Liver (tissue), 9 donors: Measurements from ENCODE around the gene TGM5. TPM values are rescaled to one million over a fixed set of nuclear protein-coding genes. Genes with fewer than 3 reads are reported as not detected.
A peak's percentile ranks its signal among the peaks of the same experiment; 100 is the strongest.

Experiments used
- DNase-seq: peaks from one replicate; pipeline ENCODE4 v3.0.0-alpha.2; 2017; ENCODE audit warnings: low spot score
- H3K27ac ChIP-seq, 2 donors: one replicate each; pipeline ENCODE4 v1.7.0; 2013; ENCODE audit warnings: inconsistent platforms in 2 of 2, low read length in 2 of 2, control low read depth in 1 of 2, low read depth in 1 of 2, mild to moderate bottlenecking in 1 of 2
- H3K27me3 ChIP-seq, 4 donors: one replicate each; pipeline versions ENCODE4 v1.6.1 to v1.7.0; 2013; ENCODE audit warnings: low read length in 3 of 4, inconsistent platforms in 1 of 4, mild to moderate bottlenecking in 1 of 4, moderate library complexity in 1 of 4; ENCODE audit not compliant: control insufficient read depth in 4 of 4, insufficient read depth in 4 of 4
- H3K36me3 ChIP-seq, 4 donors: one replicate each; pipeline versions ENCODE4 v1.6.1 to v1.7.0; 2013; ENCODE audit warnings: low read length in 3 of 4, mild to moderate bottlenecking in 3 of 4, low read depth in 1 of 4, moderate library complexity in 1 of 4; ENCODE audit not compliant: control insufficient read depth in 4 of 4, insufficient read depth in 3 of 4
- H3K4me1 ChIP-seq, 4 donors: one replicate each; pipeline versions ENCODE4 v1.6.1 to v1.7.0; 2013; ENCODE audit warnings: low read length in 3 of 4, mild to moderate bottlenecking in 3 of 4, moderate library complexity in 1 of 4; ENCODE audit not compliant: control insufficient read depth in 4 of 4, insufficient read depth in 4 of 4
- H3K4me3 ChIP-seq, 3 donors: one replicate each; pipeline versions ENCODE4 v1.6.1 to v1.7.0; 2013; ENCODE audit warnings: low read length in 3 of 3, control low read depth in 1 of 3, low read depth in 1 of 3, mild to moderate bottlenecking in 1 of 3
- H3K9ac ChIP-seq, 2 donors: one replicate each; pipeline ENCODE4 v1.7.0; 2013; ENCODE audit warnings: low read length in 2 of 2, mild to moderate bottlenecking in 2 of 2, moderate library complexity in 2 of 2, control low read depth in 1 of 2, low read depth in 1 of 2
- H3K9me3 ChIP-seq, 4 donors: one replicate each; pipeline versions ENCODE4 v1.6.1 to v1.7.0; 2013; ENCODE audit warnings: low read length in 3 of 4; ENCODE audit not compliant: control insufficient read depth in 4 of 4
- EGR1 ChIP-seq, 2 donors: IDR thresholded peaks; 2 replicates each; pipeline ENCODE4 v1.6.1; 2016 to 2018; ENCODE audit warnings: antibody characterized with exemption in 2 of 2, low read depth in 2 of 2
- HNF4A ChIP-seq, 2 donors: conservative IDR thresholded peaks; 2 replicates each; pipeline ENCODE4 v1.6.1; 2016; ENCODE audit warnings: antibody characterized with exemption in 2 of 2, mild to moderate bottlenecking in 2 of 2
- NR2F2 ChIP-seq: IDR thresholded peaks from 2 replicates; pipeline ENCODE4 v1.6.1; 2016; ENCODE audit warnings: antibody characterized with exemption
- RXRA ChIP-seq, 2 donors: IDR thresholded peaks; 2 replicates each; pipeline ENCODE4 v1.6.1; 2017 to 2018; ENCODE audit warnings: antibody characterized with exemption in 2 of 2, mild to moderate bottlenecking in 1 of 2
- SP1 ChIP-seq: IDR thresholded peaks from 2 replicates; pipeline ENCODE4 v1.6.1; 2018; ENCODE audit warnings: antibody characterized with exemption, mild to moderate bottlenecking
- TAF1 ChIP-seq: conservative IDR thresholded peaks from 2 replicates; pipeline ENCODE4 v1.6.1; 2016; ENCODE audit warnings: antibody characterized with exemption, mild to moderate bottlenecking
- YY1 ChIP-seq: IDR thresholded peaks from 2 replicates; pipeline ENCODE4 v1.6.1; 2016; ENCODE audit warnings: antibody characterized with exemption, mild to moderate bottlenecking
- WGBS: extraction: QIAGEN DNeasy Blood & Tissue Kit; methylation state at CpG from one replicate; pipeline ENCODE4 v1.1.7; 2013; 5-methylcytosine and 5-hydroxymethylcytosine counted together
- polyA plus RNA-seq, 2 donors: library from polyadenylated mRNA; stranded (reverse) in 1 of 2; unstranded in 1 of 2; fragments of 200-250 nt in 1 of 2; fragments of >200 nt in 1 of 2; fragmentation: Nextera tagmentation in 1 of 2; extraction: Ambion mirVana in 1 of 2; gene quantifications; one replicate each; pipeline versions ENCODE4 v1.2.1 to v1.2.3, GENCODE V29; 2013 to 2015
- total RNA-seq, 2 donors: library from RNA; depleted of rRNA; stranded (reverse); fragments of >200 nt; gene quantifications; one replicate each; pipeline ENCODE4 v1.2.3, GENCODE V29; 2014
- TF ChIP-seq, protein P1 (sequence below): fragments of 150-350 bp; IDR thresholded peaks from 2 replicates; pipeline ENCODE4 v1.5.1; 2017; ENCODE audit warnings: improper control_type of control experiment, low read depth, low read length; ENCODE audit not compliant: missing input control
- TF ChIP-seq, protein P2 (sequence below): IDR thresholded peaks from 2 replicates; pipeline ENCODE4 v1.6.1; 2016; ENCODE audit warnings: antibody characterized with exemption, mild to moderate bottlenecking
- donor health status: healthy.
- donor health status: healthy.
- donor health status: healthy.
- donor health status: healthy.
- donor health status: healthy.

Gene TGM5
- total and polyA plus RNA-seq, 4 donors = not detected

DNA sequence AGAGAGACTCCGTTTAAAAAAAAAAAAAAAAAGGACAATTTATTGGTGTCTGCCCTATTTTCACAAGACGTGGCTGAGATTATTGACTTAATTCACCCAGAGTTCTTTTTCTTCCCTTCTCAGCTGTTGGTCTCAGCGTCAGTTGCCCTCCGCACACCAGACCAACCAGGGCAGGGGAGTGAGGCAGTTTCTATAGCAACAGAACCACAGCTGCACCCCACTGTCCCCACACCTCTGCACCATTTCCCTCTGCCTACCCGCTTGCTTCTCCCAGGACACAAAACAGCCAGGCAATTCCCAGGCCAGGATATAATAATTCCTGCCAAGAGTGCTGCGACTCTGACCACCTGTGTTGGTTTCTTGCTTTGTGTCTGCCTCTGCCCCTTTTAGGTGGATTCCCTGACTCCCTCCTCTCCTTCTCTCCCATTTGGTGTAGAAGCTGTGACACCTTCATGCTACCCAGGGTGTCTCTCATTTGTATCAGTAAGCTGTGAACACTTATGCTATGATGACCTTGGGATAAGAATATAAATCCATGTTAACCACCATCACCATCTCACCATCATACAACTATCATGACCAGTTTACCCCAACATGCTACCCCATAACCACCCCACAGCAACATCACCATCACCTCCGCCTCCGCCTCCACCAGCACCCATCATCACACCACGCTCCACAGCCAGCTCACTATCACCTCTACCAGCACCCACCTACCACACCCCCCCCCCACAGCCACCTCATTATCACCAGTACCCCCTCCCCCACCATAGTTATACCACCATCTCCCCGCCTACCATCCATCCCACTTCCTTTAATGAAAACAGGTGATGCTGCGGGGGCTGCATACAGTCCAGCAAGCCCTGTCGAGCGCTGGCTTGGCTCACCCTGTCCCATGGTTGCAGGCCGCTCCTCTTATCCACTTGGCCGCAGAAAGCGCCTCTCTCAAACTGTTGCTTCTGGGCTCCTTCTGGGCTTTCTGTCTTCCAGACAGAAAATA lies 46.5 kb downstream of the TGM5 start (continued):
- TF ChIP-seq EGR1 (IDR thresholded peaks at IDR 0.05; ENCODE audit: low read depth in 2 of 2) (no peak), NR2F2 (no peak), TAF1 (no peak), SP1 (no peak), YY1 (no peak)
- TF ChIP-seq, protein P1, sequence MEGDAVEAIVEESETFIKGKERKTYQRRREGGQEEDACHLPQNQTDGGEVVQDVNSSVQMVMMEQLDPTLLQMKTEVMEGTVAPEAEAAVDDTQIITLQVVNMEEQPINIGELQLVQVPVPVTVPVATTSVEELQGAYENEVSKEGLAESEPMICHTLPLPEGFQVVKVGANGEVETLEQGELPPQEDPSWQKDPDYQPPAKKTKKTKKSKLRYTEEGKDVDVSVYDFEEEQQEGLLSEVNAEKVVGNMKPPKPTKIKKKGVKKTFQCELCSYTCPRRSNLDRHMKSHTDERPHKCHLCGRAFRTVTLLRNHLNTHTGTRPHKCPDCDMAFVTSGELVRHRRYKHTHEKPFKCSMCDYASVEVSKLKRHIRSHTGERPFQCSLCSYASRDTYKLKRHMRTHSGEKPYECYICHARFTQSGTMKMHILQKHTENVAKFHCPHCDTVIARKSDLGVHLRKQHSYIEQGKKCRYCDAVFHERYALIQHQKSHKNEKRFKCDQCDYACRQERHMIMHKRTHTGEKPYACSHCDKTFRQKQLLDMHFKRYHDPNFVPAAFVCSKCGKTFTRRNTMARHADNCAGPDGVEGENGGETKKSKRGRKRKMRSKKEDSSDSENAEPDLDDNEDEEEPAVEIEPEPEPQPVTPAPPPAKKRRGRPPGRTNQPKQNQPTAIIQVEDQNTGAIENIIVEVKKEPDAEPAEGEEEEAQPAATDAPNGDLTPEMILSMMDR = no peak

DNA sequence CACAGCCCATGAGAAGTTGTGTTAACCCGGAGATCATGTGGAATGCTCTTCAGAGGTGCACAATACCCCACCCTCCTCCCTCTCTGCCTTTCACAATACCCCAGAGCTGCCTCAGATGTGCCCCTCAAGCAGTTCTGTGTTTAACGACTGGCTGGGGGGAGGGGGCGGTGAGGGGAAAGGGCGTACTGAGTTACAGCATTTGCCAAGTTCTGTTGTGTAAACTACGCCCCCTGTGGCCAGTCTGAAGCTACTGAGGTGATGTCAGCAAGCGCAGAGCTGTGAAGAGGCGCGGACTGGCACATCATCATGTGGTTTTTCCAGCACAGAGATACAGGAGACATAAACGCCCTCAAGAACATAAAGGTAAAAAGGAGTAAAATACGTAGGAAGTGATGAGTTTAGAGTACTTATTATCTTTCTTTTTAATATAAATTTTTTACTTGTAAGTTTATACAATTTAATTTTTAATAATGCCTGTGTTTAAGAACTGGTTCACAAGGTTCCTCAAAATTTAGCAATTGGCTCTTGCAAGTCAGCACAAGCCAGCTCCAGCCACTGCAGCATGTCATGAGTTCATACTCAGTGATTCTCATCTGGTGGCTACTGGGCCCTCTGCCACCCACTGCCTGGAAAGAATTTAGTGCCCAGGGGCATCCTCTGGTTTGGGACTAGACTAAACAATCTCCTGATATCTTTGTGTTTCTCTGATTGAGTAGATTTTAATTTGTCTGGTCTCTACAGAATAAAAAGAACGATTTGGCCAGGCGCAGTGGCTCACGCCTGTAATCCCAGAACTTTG lies 47.6 kb downstream of the TGM5 start:
- no peak for TF ChIP-seq HNF4A (conservative IDR thresholded peaks at IDR 0.05)
- TF ChIP-seq EGR1 (IDR thresholded peaks at IDR 0.05; ENCODE audit: low read depth in 2 of 2) = no peak
- TF ChIP-seq, protein P1 = no peak
- TF ChIP-seq, protein P2, sequence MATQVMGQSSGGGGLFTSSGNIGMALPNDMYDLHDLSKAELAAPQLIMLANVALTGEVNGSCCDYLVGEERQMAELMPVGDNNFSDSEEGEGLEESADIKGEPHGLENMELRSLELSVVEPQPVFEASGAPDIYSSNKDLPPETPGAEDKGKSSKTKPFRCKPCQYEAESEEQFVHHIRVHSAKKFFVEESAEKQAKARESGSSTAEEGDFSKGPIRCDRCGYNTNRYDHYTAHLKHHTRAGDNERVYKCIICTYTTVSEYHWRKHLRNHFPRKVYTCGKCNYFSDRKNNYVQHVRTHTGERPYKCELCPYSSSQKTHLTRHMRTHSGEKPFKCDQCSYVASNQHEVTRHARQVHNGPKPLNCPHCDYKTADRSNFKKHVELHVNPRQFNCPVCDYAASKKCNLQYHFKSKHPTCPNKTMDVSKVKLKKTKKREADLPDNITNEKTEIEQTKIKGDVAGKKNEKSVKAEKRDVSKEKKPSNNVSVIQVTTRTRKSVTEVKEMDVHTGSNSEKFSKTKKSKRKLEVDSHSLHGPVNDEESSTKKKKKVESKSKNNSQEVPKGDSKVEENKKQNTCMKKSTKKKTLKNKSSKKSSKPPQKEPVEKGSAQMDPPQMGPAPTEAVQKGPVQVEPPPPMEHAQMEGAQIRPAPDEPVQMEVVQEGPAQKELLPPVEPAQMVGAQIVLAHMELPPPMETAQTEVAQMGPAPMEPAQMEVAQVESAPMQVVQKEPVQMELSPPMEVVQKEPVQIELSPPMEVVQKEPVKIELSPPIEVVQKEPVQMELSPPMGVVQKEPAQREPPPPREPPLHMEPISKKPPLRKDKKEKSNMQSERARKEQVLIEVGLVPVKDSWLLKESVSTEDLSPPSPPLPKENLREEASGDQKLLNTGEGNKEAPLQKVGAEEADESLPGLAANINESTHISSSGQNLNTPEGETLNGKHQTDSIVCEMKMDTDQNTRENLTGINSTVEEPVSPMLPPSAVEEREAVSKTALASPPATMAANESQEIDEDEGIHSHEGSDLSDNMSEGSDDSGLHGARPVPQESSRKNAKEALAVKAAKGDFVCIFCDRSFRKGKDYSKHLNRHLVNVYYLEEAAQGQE = no peak
- TF ChIP-seq RXRA (IDR thresholded peaks at IDR 0.05) = no peak
- Histone ChIP-seq H3K36me3 (no peaks in the 10 kb centered on the region), H3K9me3 (no peaks in the 10 kb centered on the region), H3K4me1 (peaks cover 0 to 5% (median 0%) of the 10 kb centered on the region in 4 donors), H3K27me3 (no peaks in the 10 kb centered on the region), H3K9ac (no peak overlapping the region), H3K27ac (no peak overlapping the region), H3K4me3 (no peak overlapping the region)
- peak; percentile 79 for DNase-seq
- WGBS = 55% methylated on average over 13 of the region's 13 CpGs
